GOT3 (cell line): ENCODE data around the gene THOC6.

Experiments used
- DNase-seq: peaks from one replicate; lab custom pipeline; 2025; ENCODE audit warnings: mixed read lengths; lab: John Stamatoyannopoulos, UW

THOC6 gene

DNA sequence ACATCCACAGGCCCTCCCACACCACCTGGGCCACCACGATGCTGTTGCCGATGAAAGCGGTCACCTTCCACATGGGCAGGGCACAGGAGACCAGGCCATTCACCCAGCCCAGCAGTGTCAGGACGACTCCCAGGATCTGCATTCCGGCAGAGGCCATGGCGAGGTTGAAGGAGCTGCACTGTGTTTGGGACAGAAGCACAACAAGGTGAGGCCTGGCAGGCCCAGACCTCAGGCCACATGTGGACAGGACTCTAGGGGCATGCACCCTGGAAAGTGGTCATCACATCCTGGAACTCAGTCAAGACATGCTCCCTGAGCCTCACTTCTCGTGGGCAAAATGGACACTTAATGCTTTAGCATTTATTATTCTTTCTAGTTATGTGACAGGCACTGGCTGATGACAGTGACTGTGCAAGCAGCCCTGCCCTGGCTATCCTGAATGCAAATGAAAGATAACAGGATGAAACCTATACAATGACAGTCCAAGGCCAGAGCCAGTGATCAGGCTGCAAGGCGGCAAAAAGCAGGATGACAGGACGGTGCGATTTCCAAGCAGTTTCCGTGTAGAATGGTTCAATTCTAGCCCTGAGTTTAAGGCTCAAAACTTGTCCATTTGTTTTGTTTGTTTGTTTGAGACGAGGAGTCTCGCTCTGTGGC, 7.8 kb upstream of the THOC6 start:
- no peak for DNase-seq

DNA sequence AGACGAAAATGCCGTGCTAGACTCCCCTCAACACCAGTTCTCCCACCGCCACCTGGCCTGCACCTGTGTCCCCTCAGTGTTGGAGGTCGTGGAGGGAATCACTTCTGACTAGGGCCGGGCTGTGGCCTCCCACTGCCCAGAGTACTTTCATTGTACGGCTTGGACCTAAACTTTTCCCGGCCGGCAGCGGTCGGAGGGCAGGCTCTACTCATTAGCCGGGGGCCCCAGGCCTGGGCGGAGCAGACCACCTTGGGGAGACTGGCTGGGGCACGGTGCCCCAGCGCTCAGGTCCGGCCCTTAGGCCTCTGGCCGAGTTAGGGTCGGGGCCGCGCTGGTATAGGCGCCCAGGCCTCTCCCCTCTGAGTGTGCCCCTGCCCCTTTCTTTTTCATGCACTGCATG, 6.5 kb upstream of the THOC6 start:
- no peak for DNase-seq

- DNase-seq = no peak
Measured at GRCh38 chr16:3017794-3018506, 5.9 kb upstream of the THOC6 start, which contains the start of gene CLDN6. TSS of gene CLDN6 (minus strand) at chr16:3018183. CDS start at chr16:3016021, 2,162 bp downstream.

DNA sequence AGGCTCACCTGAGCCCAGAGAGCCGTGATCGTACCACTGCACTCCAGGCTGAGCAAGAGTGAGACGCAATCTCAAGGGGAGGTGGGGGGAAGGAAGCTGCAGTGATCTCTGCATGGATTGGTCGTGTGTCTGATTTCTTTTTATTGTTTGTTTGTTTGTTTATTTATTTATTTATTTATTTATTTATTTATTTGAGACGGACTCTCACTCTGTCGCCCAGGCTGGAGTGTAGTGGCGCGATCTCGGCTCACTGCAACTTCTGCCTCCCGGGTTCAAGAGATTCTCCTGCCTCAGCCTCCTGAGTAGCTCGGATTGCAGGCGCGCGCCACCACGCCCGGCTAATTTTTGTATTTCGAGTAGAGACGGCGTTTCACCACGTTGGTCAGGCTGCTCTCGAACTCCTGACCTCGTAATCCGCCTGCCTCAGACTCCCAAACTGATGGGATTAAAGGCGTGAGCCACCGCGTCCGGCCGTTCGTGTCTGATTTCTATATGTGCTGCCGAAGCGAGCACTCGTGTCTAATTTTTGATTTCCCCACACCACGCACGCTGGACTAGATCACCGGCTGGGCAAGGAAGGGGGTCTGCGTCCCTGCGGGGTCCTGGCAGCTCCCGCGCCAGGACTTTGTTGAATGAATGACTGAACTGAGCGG, 4.1 kb upstream of the THOC6 start:
- no peak for DNase-seq

DNA sequence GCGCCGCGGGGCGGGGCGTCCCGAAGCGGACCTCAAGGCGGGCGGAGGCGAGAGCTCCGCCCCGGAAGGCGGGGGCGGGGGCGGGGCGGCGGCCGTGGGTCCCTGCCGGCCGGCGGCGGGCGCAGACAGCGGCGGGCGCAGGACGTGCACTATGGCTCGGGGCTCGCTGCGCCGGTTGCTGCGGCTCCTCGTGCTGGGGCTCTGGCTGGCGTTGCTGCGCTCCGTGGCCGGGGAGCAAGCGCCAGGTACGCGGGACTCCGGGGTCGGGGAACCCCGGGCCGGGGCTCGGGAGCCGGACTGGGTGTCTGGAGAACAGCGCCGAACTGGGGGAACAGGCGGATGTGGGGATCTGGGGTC, 3.6 kb upstream of the THOC6 start, which contains the start of gene TNFRSF12A:
Gene TNFRSF12A (plus strand): TSS at position 122 of the 357 bp plus-strand sequence. CDS start 30 bp downstream, at position 152.
- DNase-seq = peak; percentile 65

DNA sequence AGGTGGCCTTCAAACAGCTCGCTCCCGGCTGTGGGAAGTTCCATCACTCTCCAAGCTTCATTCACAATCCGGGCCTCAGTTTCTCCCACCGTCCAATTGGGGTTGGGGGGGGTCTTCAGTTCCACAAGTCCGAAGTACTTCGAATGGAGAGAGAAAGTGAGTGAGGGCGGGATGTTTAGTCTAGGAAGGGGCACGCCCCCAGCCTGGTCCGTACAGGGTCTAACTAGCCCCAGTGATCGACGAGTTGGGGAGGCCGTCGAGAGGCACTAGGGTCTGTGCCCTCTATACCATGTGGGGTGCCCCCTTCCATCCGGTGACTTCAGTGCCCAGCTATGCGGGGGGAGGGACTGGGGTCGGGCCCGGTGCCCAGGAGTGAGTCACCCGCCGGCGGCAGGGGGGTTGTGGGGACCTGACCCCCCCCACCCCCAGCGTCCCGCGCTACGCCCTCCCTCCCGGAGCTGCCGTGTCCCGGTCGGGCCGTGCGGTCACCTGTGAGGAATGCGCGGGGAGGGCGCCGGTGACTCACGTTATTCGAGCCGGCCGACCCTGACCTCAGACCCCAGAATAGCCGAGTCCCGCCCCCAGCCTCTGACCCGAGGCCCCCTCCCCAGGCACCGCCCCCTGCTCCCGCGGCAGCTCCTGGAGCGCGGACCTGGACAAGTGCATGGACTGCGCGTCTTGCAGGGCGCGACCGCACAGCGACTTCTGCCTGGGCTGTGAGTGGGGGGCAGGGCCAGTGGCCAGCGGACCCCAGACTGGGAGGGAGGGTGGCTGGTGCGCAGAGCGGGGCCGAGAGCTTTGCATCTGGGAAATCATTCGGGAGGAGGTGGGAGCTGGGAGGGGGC, 3.0 kb upstream of the THOC6 start:
- DNase-seq = peak; percentile 61

- DNase-seq = peak; percentile 64
Measured at GRCh38 chr16:3021449-3022207, 2.2 kb upstream of the THOC6 start.

- peak; percentile 64 for DNase-seq
Measured at GRCh38 chr16:3022208-3022683, 1.6 kb upstream of the THOC6 start.

DNA sequence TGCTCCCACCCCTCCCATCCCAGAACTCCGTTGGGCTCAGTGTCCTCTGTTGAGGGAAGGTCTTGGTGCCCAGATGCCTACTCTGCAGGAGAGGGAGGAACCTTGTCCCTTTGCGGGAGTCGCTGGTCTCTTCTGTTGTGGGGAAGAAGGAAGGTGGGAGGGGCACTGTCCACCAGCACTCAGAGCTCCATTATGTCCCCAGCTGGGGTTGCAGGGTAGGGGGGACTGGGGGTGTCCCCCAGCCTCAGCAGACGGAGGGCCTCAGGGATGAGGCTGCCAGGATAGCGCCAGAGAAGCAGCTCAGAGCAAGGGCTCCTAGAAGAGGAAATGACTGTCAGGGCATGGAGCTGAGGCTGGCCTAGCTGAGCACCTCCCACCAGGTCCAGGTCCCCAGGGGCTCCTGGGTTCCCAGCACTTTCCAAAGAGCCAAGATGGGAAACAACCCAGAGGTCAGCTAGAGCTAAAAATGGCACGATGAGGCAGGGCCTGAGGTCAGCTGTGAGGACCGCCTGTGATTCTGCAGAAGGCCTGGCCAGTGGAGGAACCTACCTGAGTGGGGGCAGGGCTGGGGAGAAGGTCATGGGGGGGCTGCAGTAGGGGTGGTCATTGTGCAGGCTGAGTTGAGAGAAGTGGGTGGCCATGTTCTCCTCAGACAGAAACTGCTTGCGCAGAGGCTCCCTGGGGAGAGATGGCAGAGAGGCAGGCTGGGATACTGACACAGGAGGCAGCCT, 986 bp upstream of the THOC6 start:
- DNase-seq = peak; percentile 61

DNA sequence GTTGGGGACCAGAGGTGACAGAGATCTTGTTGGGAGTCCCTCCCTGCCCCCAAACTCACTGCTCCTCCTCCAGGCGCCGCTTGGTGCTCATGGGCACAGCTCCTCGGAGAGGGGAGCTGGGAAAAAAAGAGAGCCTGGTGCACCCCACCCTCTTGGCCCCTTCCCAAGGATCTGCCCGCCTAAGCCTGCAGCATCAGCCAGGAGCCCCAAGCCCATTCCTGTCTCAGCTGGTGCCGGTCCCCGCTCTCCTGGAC, 493 bp upstream of the THOC6 start:
- DNase-seq = peak; percentile 86

- DNase-seq = no peak
Measured at GRCh38 chr16:3025032-3026002, 1.5 kb downstream of the THOC6 start.

DNA sequence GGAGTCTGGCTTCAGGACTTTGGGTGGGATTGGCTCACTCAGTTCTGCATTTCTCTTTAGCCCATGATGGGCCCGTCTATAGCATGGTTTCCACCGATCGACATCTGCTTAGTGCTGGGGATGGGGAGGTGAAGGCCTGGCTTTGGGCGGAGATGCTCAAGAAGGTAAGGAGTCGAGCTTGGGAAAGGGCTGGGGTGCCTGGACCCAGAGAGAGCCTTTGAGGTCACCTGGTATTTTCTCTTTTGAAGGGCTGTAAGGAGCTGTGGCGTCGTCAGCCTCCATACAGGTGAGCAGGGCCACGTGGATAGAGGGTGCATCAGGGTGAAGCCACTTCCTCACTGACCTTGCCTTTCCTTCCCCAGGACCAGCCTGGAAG, 2.2 kb downstream of the THOC6 start:
- DNase-seq = no peak

- no peak for DNase-seq
Measured at GRCh38 chr16:3026609-3027488, 3.0 kb downstream of the THOC6 start.

- no peak for DNase-seq
Measured at GRCh38 chr16:3027489-3027795, 3.6 kb downstream of the THOC6 start.

- no peak for DNase-seq
Measured at GRCh38 chr16:3027983-3028715, 4.3 kb downstream of the THOC6 start.

- no peak for DNase-seq
Measured at GRCh38 chr16:3028716-3029319, 5.0 kb downstream of the THOC6 start.

DNA sequence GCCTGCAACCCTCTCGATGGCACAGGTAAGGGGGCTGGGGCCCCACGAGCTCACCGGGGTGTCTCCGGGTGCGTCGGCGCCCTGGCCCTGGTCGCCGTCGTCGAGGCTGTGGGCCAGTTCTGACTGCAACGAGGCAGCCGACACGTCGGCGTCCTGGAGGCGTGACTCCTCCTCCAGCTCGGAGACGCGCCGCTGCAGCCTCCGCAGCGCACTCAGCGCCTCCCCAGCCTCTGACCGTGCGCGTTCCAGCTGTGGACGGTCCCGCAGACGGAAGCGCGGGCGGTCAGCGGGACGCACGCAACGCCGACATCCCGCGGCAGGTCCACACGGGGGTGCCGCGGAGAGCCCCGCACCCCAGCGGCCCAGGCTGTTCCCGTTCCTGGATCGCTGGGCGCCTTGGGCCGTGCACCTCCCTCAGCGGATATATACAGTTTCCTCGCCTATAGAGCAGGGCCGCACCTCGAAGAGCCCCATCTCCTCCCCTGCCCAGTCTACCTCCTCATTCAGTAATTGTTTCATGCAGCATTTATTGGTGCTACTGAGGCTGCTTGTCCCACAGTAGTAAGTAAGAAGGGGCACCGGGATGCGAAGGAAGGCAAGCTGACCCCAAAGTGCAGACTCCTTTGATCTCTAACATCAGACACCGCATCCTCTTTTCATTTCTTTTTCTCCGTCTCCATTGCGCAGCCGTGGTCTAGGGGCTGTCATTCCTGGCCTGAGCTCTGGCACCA, 5.8 kb downstream of the THOC6 start:
- no peak for DNase-seq
